Gastroesophageal sphincter (tissue), 4 donors: Measurements from ENCODE around the gene FSHR. TPM values are rescaled to one million over a fixed set of nuclear protein-coding genes. Genes with fewer than 3 reads are reported as not detected.

Source experiments
- ATAC-seq: fragments of 150-250 bp; one replicate; pipeline ENCODE4 v1.9.1; 2016; ENCODE audit warnings: mild to moderate bottlenecking, moderate library complexity
- H3K27ac ChIP-seq, 4 donors: fragments of 200-600 bp; sonication (generic) in 3 of 4; 1 replicate in 3 of 4; 2 replicates in 1 of 4; pipeline ENCODE4 v1.5.1; 2016 to 2019
- H3K27me3 ChIP-seq: fragments of 200-600 bp; sonication (generic); one replicate; pipeline ENCODE4 v1.5.1; 2019
- H3K36me3 ChIP-seq, 2 donors: fragments of 200-600 bp; sonication (generic); one replicate each; pipeline ENCODE4 v1.5.1; 2019; ENCODE audit warnings: control low read depth in 1 of 2
- H3K4me1 ChIP-seq, 3 donors: fragments of 200-600 bp; sonication (generic); 1 replicate in 2 of 3; 2 replicates in 1 of 3; pipeline ENCODE4 v1.5.1; 2016 to 2019; ENCODE audit warnings: control low read depth in 2 of 3
- H3K4me3 ChIP-seq, 2 donors: fragments of 200-600 bp; sonication (generic); one replicate each; pipeline ENCODE4 v1.5.1; 2019; ENCODE audit warnings: mild to moderate bottlenecking in 1 of 2, moderate library complexity in 1 of 2
- H3K9me3 ChIP-seq, 3 donors: fragments of 200-600 bp; sonication (generic); one replicate each; pipeline ENCODE4 v1.5.1; 2017 to 2019; ENCODE audit warnings: control low read depth in 2 of 3
- EP300 ChIP-seq: sonication (generic); formaldehyde crosslinking; IDR thresholded peaks from one replicate; pipeline ENCODE4 v1.6.1; 2017; ENCODE audit warnings: antibody characterized with exemption, mild to moderate bottlenecking
- POLR2A ChIP-seq, 2 donors: fragments of 450-650 bp; IDR thresholded peaks; one replicate each; pipeline ENCODE4 v1.6.1; 2017; ENCODE audit warnings: antibody characterized with exemption in 2 of 2, mild to moderate bottlenecking in 2 of 2, moderate library complexity in 1 of 2
- POLR2AphosphoS5 ChIP-seq: sonication (generic); formaldehyde crosslinking; IDR thresholded peaks from one replicate; pipeline ENCODE4 v1.6.1; 2017; ENCODE audit warnings: antibody characterized with exemption
- WGBS, 2 donors: methylation state at CpG; one replicate each; pipeline ENCODE4 v1.1.5; 2018; ENCODE audit warnings: low coverage in 1 of 2; 5-methylcytosine and 5-hydroxymethylcytosine counted together
- total RNA-seq, 4 donors: library from RNA; depleted of rRNA; stranded (reverse); fragments of >200 nt; gene quantifications; one replicate each; pipeline ENCODE4 v1.1.0, GENCODE V29; 2016
- TF ChIP-seq, protein P1 (sequence below), 4 experiments: fragments of 200-600 bp in 2 of 4; fragments of 450-650 bp in 2 of 4; sonication (generic) in 1 of 4; IDR thresholded peaks; one replicate each; pipeline ENCODE4 v1.5.1; 2017 to 2019; ENCODE audit warnings: antibody characterized with exemption in 4 of 4, mild to moderate bottlenecking in 2 of 4, moderate library complexity in 2 of 4

FSHR gene
- total RNA-seq, 4 donors from 2014 or later: not detected

DNA sequence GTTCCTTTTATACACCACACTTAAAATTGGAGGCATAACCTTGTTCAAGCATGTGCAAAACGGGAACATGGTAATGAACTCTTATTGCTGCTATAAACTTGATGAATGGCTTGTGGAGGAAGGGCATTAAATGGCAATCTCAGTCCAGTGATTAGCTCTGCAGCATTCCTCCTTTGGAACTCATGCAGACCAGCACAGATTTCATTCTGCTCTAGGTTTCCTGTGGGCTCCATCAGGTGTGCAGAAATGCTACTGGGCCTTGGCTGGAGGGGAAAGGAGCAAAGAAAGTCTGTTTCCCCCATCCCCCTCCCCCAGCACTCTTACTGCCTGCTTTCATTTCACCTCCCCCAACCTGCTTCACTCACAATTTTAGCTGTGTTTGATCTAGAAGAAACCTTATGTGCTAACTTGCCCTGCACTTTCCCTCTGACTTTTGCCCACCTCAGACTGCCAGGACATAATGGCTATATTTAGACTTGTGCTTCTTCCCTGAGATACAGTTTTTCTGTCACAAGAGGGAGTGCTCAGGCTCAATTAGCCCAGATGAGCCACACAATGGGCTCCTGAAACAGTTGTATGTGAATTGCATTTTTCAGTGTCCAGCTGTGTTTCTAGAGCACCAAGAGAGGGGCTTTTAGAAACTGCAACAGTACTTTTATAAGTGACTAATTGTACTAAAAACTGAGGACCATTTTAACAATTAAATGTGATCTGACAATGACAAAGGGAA lies 109.8 kb downstream of the FSHR start:
- Histone ChIP-seq H3K27ac (no peak overlapping the region), H3K36me3 (no peaks in the 10 kb centered on the region), H3K9me3 (no peaks in the 10 kb centered on the region), H3K4me3 (no peak overlapping the region), H3K27me3 (no peaks in the 10 kb centered on the region), H3K4me1 (peaks cover 0 to 17% (median 0%) of the 10 kb centered on the region in 3 donors)
- TF ChIP-seq POLR2A (IDR thresholded peaks at IDR 0.05): no peak
- TF ChIP-seq, protein P1, sequence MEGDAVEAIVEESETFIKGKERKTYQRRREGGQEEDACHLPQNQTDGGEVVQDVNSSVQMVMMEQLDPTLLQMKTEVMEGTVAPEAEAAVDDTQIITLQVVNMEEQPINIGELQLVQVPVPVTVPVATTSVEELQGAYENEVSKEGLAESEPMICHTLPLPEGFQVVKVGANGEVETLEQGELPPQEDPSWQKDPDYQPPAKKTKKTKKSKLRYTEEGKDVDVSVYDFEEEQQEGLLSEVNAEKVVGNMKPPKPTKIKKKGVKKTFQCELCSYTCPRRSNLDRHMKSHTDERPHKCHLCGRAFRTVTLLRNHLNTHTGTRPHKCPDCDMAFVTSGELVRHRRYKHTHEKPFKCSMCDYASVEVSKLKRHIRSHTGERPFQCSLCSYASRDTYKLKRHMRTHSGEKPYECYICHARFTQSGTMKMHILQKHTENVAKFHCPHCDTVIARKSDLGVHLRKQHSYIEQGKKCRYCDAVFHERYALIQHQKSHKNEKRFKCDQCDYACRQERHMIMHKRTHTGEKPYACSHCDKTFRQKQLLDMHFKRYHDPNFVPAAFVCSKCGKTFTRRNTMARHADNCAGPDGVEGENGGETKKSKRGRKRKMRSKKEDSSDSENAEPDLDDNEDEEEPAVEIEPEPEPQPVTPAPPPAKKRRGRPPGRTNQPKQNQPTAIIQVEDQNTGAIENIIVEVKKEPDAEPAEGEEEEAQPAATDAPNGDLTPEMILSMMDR (IDR thresholded peaks at IDR 0.05): peak in 2 of 4 experiments; percentile 15 to 18
- no peak for TF ChIP-seq EP300
- 36% methylated on average over 1 of the region's 1 CpG; no CpG with 5 or more reads in 1 of the 2 donors for WGBS, 2 donors
- ATAC-seq: no peak

DNA sequence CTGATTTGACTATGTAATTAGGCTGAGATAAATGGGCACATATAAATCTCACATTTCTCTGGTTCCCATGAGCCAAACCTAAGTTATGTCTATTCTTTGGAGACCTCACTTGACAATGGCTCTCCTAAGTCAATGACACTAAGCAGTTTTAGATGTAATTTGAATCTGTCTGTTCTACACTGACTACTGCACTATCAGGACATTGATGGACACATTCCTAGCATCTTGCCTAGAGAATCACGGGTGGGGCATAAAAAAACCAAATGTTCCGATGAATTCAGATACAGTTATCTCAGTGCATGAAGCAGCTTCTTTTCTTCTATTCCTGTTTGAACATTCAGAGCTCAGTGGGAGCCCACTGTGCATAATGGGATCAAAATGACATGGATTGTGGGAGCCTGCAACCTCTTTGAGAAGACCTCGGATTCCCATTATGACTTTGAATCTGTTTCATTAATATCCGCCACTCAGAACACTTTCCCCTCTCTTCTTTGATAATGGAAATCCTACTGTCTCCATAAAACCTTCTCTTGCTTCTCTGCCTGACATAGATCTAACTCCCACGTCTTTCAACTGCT lies 110.8 kb downstream of the FSHR start:
- WGBS, 2 donors: 81 to 82% methylated on average over 3 to 5 of the region's 5 CpGs
- no peaks in the 10 kb centered on the region for H3K9me3 ChIP-seq
- ATAC-seq: no peak
- no peak overlapping the region for H3K4me3 ChIP-seq
- TF ChIP-seq POLR2A (IDR thresholded peaks at IDR 0.05) (no peak), POLR2AphosphoS5 (no peak)
- no peak overlapping the region for H3K27ac ChIP-seq
- H3K27me3 ChIP-seq: no peaks in the 10 kb centered on the region
- H3K4me1 ChIP-seq: peaks cover 0 to 17% (median 0%) of the 10 kb centered on the region in 3 donors
- H3K36me3 ChIP-seq: no peaks in the 10 kb centered on the region

DNA sequence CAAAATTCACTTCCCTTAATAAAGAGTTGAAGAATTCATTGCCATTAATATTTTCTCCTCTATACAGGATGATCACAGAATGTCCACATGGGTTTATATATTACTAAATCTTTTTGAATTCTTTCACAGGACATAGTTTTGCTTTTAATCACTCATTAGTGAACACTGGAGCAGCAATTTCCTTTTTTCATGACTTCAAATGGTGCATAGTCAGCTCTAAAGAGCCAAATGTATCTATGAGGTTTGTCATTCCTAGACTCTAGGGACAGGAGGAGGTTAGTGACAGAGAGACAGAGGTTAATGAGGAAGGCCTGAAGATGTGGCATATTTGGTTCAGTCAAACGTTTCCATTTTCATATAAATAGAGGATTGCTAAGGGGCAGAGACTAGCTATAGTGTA lies 111.8 kb downstream of the FSHR start:
- TF ChIP-seq POLR2AphosphoS5 (no peak), EP300 (no peak)
- no peak for ATAC-seq
- 43 to 64% methylated on average over 1 of the region's 1 CpG for WGBS, 2 donors

DNA sequence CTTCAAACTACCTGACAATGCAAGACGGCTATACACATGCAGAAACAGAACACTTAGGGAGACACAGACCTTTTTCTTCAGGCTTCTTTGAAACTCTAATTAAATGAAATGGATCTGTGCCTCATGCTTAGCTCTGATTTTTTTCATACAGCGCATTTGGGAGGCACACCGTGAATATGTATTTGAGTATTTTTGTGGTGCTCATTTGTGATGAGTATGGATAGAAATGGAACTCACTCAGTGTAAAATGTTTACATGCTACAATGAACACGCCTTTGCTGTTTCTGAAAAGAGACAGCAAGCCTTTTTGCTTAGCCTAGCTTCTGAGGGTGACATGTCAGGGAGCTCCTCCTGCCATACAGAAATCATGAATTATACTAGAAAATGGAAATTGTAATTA lies 113.3 kb downstream of the FSHR start:
- no peaks in the 10 kb centered on the region for H3K9me3 ChIP-seq
- WGBS, 2 donors: 82 to 94% methylated on average over 4 of the region's 4 CpGs
- H3K27ac ChIP-seq: no peak overlapping the region
- TF ChIP-seq POLR2AphosphoS5 (no peak), EP300 (no peak), POLR2A (IDR thresholded peaks at IDR 0.05) (no peak)
- TF ChIP-seq, protein P1 (IDR thresholded peaks at IDR 0.05): no peak
- no peak overlapping the region for H3K4me3 ChIP-seq
- no peaks in the 10 kb centered on the region for H3K36me3 ChIP-seq
- peaks cover 0 to 17% (median 0%) of the 10 kb centered on the region in 3 donors for H3K4me1 ChIP-seq
- H3K27me3 ChIP-seq: no peaks in the 10 kb centered on the region
- no peak for ATAC-seq

More for the DNA sequence above, 111.8 kb downstream of the FSHR start:
- H3K4me1 ChIP-seq: peaks cover 0 to 17% (median 0%) of the 10 kb centered on the region in 3 donors
- no peaks in the 10 kb centered on the region for H3K9me3 ChIP-seq
- no peaks in the 10 kb centered on the region for H3K27me3 ChIP-seq
- H3K27ac ChIP-seq: no peak overlapping the region
- H3K4me3 ChIP-seq: no peak overlapping the region
- no peaks in the 10 kb centered on the region for H3K36me3 ChIP-seq

DNA sequence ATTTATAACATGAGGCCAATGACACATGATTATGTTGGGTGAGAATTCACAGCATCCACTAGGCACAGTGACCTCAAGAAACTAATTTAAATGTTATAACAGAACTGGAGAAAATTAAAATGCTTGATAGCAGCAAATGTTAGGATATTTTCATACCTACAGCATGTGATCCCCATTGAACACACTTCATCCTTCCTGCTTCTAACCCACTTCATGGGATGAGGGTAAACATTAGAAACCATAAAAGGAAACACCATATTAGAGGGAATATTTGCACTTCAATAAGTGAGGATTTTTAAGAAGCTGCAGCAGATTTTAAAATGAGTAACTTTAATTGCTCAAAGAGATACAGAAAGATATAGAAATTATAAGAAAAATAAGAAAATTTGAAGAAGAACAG lies 117.1 kb downstream of the FSHR start:
- ATAC-seq: no peak
- Histone ChIP-seq H3K27ac (no peak overlapping the region), H3K27me3 (no peaks in the 10 kb centered on the region), H3K4me3 (no peak overlapping the region), H3K36me3 (no peaks in the 10 kb centered on the region), H3K9me3 (no peaks in the 10 kb centered on the region), H3K4me1 (no peaks in the 10 kb centered on the region)
- TF ChIP-seq EP300 (no peak), POLR2A (IDR thresholded peaks at IDR 0.05) (no peak), POLR2AphosphoS5 (no peak)
- TF ChIP-seq, protein P1 (IDR thresholded peaks at IDR 0.05): no peak

DNA sequence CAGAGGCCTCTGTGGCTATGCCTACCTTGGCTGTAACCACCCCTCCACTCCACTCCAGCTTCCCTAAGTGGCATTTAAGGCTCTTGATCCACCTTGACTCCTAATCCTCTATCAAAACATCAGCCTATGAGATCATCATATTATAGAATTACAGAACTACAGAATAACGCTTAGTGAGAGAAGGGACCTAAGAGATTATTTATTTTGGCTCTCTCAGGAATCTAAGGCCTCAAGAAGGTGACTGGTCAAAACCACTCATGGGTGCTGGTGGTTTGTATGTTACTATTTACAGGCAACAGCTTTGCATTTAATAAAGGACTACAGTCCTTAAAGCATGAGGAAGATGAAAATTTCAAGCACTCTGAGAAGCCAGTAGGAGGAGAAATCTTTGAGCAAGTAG lies 118.8 kb downstream of the FSHR start:
- TF ChIP-seq EP300 (no peak), POLR2AphosphoS5 (no peak), POLR2A (IDR thresholded peaks at IDR 0.05) (no peak)
- TF ChIP-seq, protein P1 (IDR thresholded peaks at IDR 0.05): no peak
- H3K4me3 ChIP-seq: no peak overlapping the region
- H3K9me3 ChIP-seq: no peaks in the 10 kb centered on the region
- no peaks in the 10 kb centered on the region for H3K27me3 ChIP-seq
- 83% methylated on average over 1 of the region's 1 CpG; no CpG with 5 or more reads in 1 of the 2 donors for WGBS, 2 donors
- no peaks in the 10 kb centered on the region for H3K36me3 ChIP-seq
- no peaks in the 10 kb centered on the region for H3K4me1 ChIP-seq
- H3K27ac ChIP-seq: no peak overlapping the region
- ATAC-seq: no peak
